Measurements from ENCODE around the gene SLC1A3.

Gene SLC1A3

GRCh38 chr5:36658038-36658756 is 51.8 kb downstream of the SLC1A3 start:
- TF ChIP-seq CREB5 (CRISPR knock-in tag; IDR thresholded peaks at IDR 0.05; ENCODE audit: low read depth) (no peak), ARNTL (CRISPR knock-in tag; IDR thresholded peaks at IDR 0.05; ENCODE audit: borderline replicate concordance, low read depth) (no peak), ZC3H10 (CRISPR knock-in tag; IDR thresholded peaks at IDR 0.05) (no peak), POU6F1 (CRISPR knock-in tag; IDR thresholded peaks at IDR 0.05; ENCODE audit: borderline replicate concordance, low read depth) (no peak), ZFP3 (CRISPR knock-in tag; IDR thresholded peaks at IDR 0.05) (no peak), ESRRG (CRISPR knock-in tag; IDR thresholded peaks at IDR 0.05) (no peak), ISL1 (CRISPR knock-in tag; IDR thresholded peaks at IDR 0.05) (no peak), ZNF565 (CRISPR knock-in tag; conservative IDR thresholded peaks at IDR 0.05; ENCODE audit: low read depth) (no peak), SNAI2 (CRISPR knock-in tag; IDR thresholded peaks at IDR 0.05) (no peak), CSRNP3 (CRISPR knock-in tag; IDR thresholded peaks at IDR 0.05) (no peak), GLIS3 (CRISPR knock-in tag; IDR thresholded peaks at IDR 0.05) (no peak), OSR1 (CRISPR knock-in tag; IDR thresholded peaks at IDR 0.05) (no peak), TCF4 (CRISPR knock-in tag; IDR thresholded peaks at IDR 0.05; ENCODE audit: borderline replicate concordance) (no peak), RARB (CRISPR knock-in tag; IDR thresholded peaks at IDR 0.05) (no peak), ZNF70 (CRISPR knock-in tag; IDR thresholded peaks at IDR 0.05) (no peak), ZFP30 (CRISPR knock-in tag; IDR thresholded peaks at IDR 0.05) (no peak), TSHZ2 (CRISPR knock-in tag; IDR thresholded peaks at IDR 0.05) (no peak), PPARA (CRISPR knock-in tag; IDR thresholded peaks at IDR 0.05; ENCODE audit: borderline replicate concordance) (no peak), PATZ1 (CRISPR knock-in tag; IDR thresholded peaks at IDR 0.05; ENCODE audit: borderline replicate concordance) (no peak), CSDC2 (CRISPR knock-in tag; IDR thresholded peaks at IDR 0.05) (no peak)
- no peak for ATAC-seq

- no peak for TF ChIP-seq ZNF8 (CRISPR knock-in tag; IDR thresholded peaks at IDR 0.05)
- no peak for ATAC-seq
These were observed 53.0 kb downstream of the SLC1A3 start for GRCh38 chr5:36659411-36659810.

GRCh38 chr5:36660397-36661049 is 54.1 kb downstream of the SLC1A3 start:
- no peak for ATAC-seq
- TF ChIP-seq CREB5 (CRISPR knock-in tag; IDR thresholded peaks at IDR 0.05; ENCODE audit: low read depth): no peak
- no peak for TF ChIP-seq ZFP3 (CRISPR knock-in tag; IDR thresholded peaks at IDR 0.05)
- no peak for TF ChIP-seq TSHZ2 (CRISPR knock-in tag; IDR thresholded peaks at IDR 0.05)

Data from SK-N-SH treated with all-trans-retinoic acid at 6 μM for 48 hours (cell line).